HG02884 (cell line): ENCODE results near the gene LDLRAD3.

Source experiments
- ATAC-seq: cut with Tn5 transposase; IDR thresholded peaks from one replicate; pipeline ENCODE4 v1.9.1; 2021; ENCODE audit warnings: mild to moderate bottlenecking, moderate library complexity; ENCODE audit not compliant: unreplicated experiment

The LDLRAD3 gene

GRCh38 chr11:36015799-36016198 lies 71.9 kb downstream of the LDLRAD3 start:
- no peak for ATAC-seq

DNA sequence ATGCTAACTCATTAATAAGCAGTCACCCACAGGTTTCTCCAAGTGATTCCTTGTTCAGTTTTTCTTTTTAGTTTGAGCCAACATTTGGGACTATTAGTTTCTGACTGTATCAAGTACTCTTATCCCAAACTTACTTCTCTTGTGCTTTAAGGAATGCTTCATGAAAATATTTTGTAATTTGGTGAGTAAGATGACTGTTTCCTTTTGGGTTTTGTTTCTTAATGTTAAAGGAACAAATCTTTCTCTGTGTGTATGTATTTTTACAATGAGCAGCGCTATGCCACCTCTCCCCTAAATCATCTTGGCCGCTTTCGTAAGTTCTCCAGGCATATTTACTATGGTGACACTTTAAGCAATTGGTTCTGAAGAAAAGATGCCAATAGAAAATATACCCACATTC lies 72.4 kb downstream of the LDLRAD3 start:
- no peak for ATAC-seq

GRCh38 chr11:36016709-36017108 lies 72.8 kb downstream of the LDLRAD3 start:
- no peak for ATAC-seq

DNA sequence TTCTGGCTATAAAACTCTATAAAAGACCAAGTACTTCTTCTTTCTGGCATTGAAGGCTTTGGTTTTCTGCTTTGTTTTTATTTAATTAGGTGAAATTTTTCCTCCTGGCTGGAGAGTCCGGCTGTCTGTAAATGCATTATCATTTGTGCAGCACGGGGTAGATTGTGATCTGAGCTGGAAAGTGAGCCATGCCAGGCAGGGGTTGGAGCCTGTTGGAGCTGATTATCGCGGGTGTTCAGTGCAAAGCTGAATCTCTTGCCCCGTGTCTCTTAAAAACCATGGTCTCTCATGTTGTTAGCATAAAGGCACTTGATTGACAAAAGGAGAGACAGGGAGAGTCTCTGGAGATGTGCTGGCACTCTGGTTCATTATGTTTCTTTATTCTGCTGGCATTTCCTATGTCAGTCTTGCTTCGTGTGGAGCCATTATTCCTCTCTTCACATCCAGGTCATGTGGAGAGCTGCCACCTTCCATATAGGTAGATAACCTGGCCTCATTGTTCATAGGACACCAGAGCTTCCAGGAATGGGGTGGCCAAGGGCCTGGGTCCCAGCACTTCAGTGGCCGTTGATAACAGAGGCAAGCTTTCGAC lies 75.2 kb downstream of the LDLRAD3 start:
- no peak for ATAC-seq

DNA sequence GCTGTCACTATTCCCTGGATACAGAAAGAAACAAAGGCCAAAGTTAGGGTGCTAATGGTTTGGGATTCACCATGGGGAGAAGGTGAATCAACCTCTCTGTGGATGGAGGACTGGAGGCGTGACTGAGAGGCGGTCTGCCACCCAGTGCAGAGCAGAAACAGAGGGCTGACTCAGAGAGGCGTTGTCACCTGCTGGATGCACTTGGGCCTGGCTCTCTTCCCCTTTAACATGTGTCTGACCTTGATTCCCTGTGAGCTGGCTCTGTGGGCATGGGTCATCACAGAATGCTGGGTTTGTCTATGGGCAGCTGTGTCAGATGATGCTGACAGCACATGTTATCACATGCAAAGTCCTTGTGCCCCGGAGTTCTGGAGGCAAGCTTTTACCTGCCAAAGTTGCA lies 75.9 kb downstream of the LDLRAD3 start:
- ATAC-seq, result no peak

- no peak for ATAC-seq
Observed at GRCh38 chr11:36022882-36023281, 79.0 kb downstream of the LDLRAD3 start.

DNA sequence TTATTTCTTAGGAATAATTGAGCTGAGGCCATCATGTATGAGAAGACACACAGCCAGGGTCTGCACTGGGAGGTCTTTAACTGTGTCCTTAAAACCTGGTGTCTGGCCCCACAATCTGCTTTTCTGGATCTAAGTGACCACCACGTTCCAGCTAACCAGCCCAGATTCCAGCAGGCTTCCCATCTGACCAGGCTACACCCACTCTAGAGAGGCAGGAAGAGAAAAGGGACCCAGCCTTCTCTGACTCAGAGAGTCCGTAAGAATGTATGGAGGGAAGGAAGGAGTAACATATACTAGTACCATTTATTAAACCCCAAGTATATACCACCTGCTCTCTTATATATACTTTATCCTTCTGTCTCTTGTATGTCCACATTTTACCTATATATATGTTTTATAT lies 80.1 kb downstream of the LDLRAD3 start:
- no peak for ATAC-seq

DNA sequence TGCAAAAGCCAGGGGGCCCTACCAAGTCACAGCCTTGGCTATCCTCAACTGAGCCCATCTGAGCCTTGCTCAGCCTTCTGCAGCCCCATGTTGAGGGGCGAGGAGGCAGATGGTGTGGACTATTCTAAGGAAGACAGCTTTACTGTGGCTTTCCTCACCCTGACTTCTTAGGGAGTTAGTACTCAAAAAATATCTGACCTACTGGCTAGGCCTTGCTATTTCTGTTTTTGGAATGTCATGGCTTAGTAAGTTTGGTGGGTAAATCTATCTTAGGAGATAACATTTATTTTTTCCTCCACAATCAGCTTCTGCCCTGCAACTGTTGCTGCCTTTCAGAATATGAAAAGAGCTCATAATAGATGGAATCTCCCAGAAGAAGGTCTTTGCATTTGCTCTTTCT lies 80.9 kb downstream of the LDLRAD3 start:
- ATAC-seq, result no peak

GRCh38 chr11:36026315-36026968 lies 82.6 kb downstream of the LDLRAD3 start:
- ATAC-seq, result no peak

- no peak for ATAC-seq
Observed at GRCh38 chr11:36027731-36028130, 83.9 kb downstream of the LDLRAD3 start.

- ATAC-seq, result no peak
Observed at GRCh38 chr11:36029616-36030015, 85.8 kb downstream of the LDLRAD3 start.

DNA sequence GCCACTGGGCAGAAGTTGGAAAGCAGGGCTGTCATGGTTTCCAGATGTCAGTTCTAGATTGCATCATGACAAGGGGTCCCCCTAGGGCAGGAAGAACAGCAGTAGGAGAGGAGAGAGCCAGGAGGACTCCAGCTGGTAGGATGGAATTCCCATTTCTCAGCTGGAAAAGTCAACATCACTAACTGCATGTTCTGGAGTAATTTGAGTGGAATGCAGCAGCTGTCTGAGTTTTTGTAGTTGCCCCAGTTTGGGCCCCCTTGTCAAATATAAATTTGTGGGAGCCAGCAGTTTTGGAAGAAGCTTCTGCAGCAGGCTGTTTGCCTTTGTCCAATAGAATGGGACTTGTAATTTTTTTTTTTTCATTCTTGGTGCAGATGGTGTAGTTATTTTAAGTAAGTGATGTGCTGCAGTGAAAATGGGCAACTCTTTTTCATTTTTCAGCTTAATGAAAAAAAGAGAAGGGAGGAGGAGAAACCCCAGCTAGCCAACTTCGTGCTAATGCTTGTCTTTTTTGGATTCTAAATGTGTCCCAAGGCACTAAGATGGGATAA lies 86.9 kb downstream of the LDLRAD3 start:
- no peak for ATAC-seq

GRCh38 chr11:36033082-36033751 lies 89.4 kb downstream of the LDLRAD3 start:
- ATAC-seq, result no peak

- no peak for ATAC-seq
Observed at GRCh38 chr11:36033936-36034335, 90.1 kb downstream of the LDLRAD3 start.

DNA sequence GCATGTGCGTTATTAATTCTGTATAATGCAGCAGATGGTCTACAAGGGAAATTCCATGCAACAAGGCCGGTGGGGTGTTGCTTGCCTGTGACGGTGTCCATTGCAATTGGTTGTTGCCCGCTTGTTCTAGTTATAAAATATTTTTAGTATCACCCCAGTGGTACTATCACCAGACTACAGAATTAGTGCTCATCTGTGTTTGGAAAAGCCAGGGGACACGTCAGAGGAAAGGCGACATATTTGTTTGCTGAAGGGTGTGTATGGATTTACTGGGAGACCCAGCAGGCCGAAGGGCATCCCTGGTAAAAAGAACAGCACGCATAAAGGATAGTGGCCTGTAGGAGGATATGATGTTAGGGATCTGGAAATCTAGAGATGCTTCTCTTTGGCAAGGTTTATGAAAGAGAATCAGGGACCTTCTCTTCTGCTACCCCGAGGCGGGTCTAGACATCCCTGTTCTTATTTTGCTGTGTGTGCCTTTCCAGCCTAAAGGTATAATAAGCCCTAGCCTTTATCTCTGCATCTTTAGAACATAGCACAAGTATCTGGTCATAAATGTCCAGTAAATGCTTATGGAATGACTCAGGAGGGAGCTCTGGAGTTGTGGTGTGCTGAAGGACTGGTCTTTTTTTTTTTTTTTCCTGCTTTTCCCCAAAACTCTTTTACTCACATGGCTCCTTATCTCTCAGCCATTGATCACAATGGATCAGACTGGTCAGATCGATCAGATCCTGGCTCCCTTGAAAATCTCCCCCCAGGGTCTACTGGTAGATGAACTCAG lies 90.9 kb downstream of the LDLRAD3 start:
- no peak for ATAC-seq

GRCh38 chr11:36035454-36035853 lies 91.6 kb downstream of the LDLRAD3 start:
- ATAC-seq, result no peak

- no peak for ATAC-seq
Observed at GRCh38 chr11:36035999-36036398, 92.1 kb downstream of the LDLRAD3 start.

DNA sequence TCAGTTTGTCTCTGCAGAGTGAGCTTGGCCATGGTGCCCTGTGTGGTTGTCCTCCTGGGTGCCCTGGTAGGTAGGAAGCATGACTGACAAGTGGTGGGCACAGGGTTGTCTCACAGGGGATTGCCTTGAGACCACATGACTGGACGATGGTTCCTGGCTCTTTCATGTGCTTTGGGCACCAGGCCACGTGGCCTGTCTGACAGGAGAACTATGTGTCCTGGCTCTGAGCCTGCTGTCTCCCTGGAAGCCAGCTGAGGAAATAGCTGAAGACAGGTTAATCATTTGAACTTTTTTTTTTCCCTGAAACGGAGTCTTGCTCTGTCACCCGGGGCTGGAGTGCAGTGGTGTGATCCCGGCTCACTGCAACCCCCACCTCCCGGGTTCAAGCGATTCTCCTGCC lies 93.2 kb downstream of the LDLRAD3 start:
- ATAC-seq, result no peak

GRCh38 chr11:36038541-36038940 lies 94.7 kb downstream of the LDLRAD3 start:
- ATAC-seq, result no peak

- ATAC-seq, result no peak
Observed at GRCh38 chr11:36039471-36039870, 95.6 kb downstream of the LDLRAD3 start.

DNA sequence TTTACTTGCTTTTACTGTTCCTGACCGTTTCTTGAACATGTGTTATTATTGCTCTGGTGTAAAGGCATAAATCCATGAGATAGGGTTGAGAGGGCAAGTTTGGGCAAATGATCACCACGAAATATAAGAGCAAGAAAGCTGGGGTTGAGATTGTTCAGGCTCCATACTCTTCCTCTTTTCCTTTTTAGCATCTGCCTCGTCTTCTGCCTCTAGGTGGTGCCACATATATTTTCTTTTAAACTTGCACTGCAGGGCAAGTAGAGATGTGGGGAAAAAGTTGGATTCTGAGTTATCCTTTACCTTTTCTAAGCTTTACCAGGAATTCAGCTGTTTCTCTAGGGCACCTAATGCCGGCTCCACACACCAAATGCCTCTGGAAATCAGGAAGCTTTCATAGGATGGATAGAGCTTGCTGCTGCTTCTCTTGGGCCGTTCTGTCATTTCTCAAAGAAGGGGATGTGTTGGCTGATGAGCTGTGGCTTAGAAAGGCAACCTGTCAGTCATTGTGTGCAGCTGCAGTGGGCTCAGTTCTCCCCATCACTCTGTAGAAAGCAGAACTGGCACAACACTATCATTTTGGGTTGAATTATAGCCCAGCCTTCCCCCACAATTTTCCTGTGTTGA lies 98.2 kb downstream of the LDLRAD3 start:
- no peak for ATAC-seq
